Measurements from ENCODE around the gene CLIC2.

DNA sequence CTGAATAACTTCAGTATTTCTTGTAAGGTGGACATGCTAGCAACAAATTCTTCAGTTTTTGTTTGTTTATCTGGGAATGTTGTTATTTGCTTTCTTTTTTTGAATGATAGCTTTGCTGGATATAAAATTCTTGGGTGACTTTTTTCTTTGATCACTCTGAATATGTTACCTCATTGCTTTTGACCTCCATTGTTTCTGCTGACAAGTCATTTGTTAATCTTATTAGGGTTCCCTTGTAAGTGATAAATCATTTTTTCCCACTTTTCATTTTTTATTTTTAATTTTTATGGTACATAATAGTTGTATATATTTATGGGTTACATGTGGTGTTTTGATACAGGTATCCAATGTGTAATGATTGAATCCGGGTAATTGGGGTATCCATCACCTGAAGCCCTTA, 63.4 kb downstream of the CLIC2 start:
- no peak for TF ChIP-seq EZH2 (IDR thresholded peaks at IDR 0.05)
- no peak for TF ChIP-seq POLR2AphosphoS5 (IDR thresholded peaks at IDR 0.05; ENCODE audit: borderline replicate concordance, low read depth, low read length)
- no peak for TF ChIP-seq FOXP2 (optimal IDR thresholded peaks at IDR 0.05; ENCODE audit: control extremely low read depth, extremely low read length, insufficient read depth)
